SK-N-SH (cell line): ENCODE results near the gene ENDOV. TPM values are rescaled to one million over a fixed set of nuclear protein-coding genes. Genes with fewer than 3 reads are reported as not detected.

ENCODE experiments used
- CTCF ChIA-PET: fragments of 300-600, 350-600 bp; formaldehyde crosslinking; extraction: SDS; loops from one replicate; lab custom pipeline; 2021; lab: Yijun Ruan, JAX
- POLR2A ChIA-PET: fragments of 350-600 bp; sonication (Branson Sonifier 250); formaldehyde crosslinking; extraction: SDS; loops from one replicate; lab custom pipeline; 2020; ENCODE audit warnings: antibody characterized with exemption, inconsistent platforms; lab: Yijun Ruan, JAX
- DNase-seq: peaks from one replicate; pipeline ENCODE4 v3.0.0; 2012
- H2AFZ ChIP-seq: fragments of 200-600 bp; sonication (generic); 2 replicates; pipeline ENCODE4 v1.8.1; 2016; ENCODE audit warnings: antibody characterized with exemption, mild to moderate bottlenecking, low read depth
- H3F3A ChIP-seq: fragments of 200-600 bp; sonication (generic); replicated peaks from 2 replicates; pipeline ENCODE3; 2016; ENCODE audit warnings: antibody characterized with exemption, mild to moderate bottlenecking; ENCODE audit not compliant: insufficient read depth
- H3K27ac ChIP-seq, 2 experiments: fragments of 200-500 bp in 1 of 2; fragments of 200-600 bp in 1 of 2; sonication (Bioruptor generic) in 1 of 2; sonication (generic), shearing (Covaris generic) in 1 of 2; 2 replicates each; pipeline versions ENCODE4 v1.5.1 to v1.6.1; 2014 to 2016; ENCODE audit warnings: low read depth in 2 of 2, inconsistent platforms in 1 of 2, low read length in 1 of 2, mild to moderate bottlenecking in 1 of 2, mixed read lengths in 1 of 2
- H3K27me3 ChIP-seq: fragments of 200-600 bp; sonication (generic), shearing (Covaris generic); 2 replicates; pipeline ENCODE4 v1.6.1; 2016; ENCODE audit warnings: mixed run types; ENCODE audit not compliant: insufficient read depth
- H3K36me3 ChIP-seq, 2 experiments: fragments of 200-500 bp in 1 of 2; fragments of 200-600 bp in 1 of 2; sonication (Bioruptor generic) in 1 of 2; sonication (generic) in 1 of 2; replicated peaks in 1 of 2; 2 replicates each; pipeline versions ENCODE3 to v1.5.1; 2014 to 2016; ENCODE audit warnings: low read length in 1 of 2, mild to moderate bottlenecking in 1 of 2; ENCODE audit not compliant: insufficient read depth in 2 of 2, control insufficient read depth in 1 of 2
- H3K4me1 ChIP-seq, 2 experiments: fragments of 200-500 bp in 1 of 2; fragments of 200-600 bp in 1 of 2; sonication (Bioruptor generic) in 1 of 2; sonication (generic), shearing (Covaris generic) in 1 of 2; 2 replicates each; pipeline versions ENCODE4 v1.5.1 to v1.6.1; 2014 to 2016; ENCODE audit warnings: low read depth in 1 of 2, low read length in 1 of 2, mixed run types in 1 of 2; ENCODE audit not compliant: insufficient read depth in 2 of 2, control insufficient read depth in 1 of 2
- H3K4me2 ChIP-seq: fragments of 200-600 bp; sonication (generic), shearing (Covaris generic); 2 replicates; pipeline ENCODE4 v1.6.1; 2017; ENCODE audit warnings: mixed run types
- H3K4me3 ChIP-seq, 2 experiments: fragments of 200-500 bp in 1 of 2; fragments of 200-600 bp in 1 of 2; sonication (Bioruptor generic) in 1 of 2; sonication (generic), shearing (Covaris generic) in 1 of 2; 2 replicates each; pipeline versions ENCODE4 v1.5.1 to v1.8.1; 2014 to 2016; ENCODE audit warnings: low read depth in 2 of 2, inconsistent platforms in 1 of 2, low read length in 1 of 2, mild to moderate bottlenecking in 1 of 2, mixed read lengths in 1 of 2, moderate library complexity in 1 of 2
- H3K79me2 ChIP-seq: fragments of 200-600 bp; sonication (generic); 2 replicates; pipeline ENCODE4 v1.8.1; 2017; ENCODE audit warnings: mild to moderate bottlenecking; ENCODE audit not compliant: insufficient read depth
- H3K9ac ChIP-seq: fragments of 200-600 bp; sonication (generic); 2 replicates; pipeline ENCODE4 v1.6.1; 2017; ENCODE audit warnings: mixed run types
- H3K9me2 ChIP-seq: fragments of 200-600 bp; sonication (generic); 2 replicates; pipeline ENCODE4 v1.6.1; 2017; ENCODE audit warnings: mixed run types
- H3K9me3 ChIP-seq: fragments of 200-600 bp; sonication (generic); 2 replicates; pipeline ENCODE4 v1.6.1; 2017; ENCODE audit warnings: mixed run types, mild to moderate bottlenecking, moderate library complexity
- H4K20me1 ChIP-seq: fragments of 200-600 bp; sonication (generic); 2 replicates; pipeline ENCODE4 v1.6.1; 2017; ENCODE audit warnings: mild to moderate bottlenecking, mixed run types; ENCODE audit not compliant: insufficient read depth
- ELF1 ChIP-seq: IDR thresholded peaks from 2 replicates; pipeline ENCODE4 v1.4.0; 2012
- EZH2phosphoT487 ChIP-seq: fragments of 200-600 bp; sonication (generic); IDR thresholded peaks from 2 replicates; pipeline ENCODE4 v1.6.1; 2017; ENCODE audit warnings: low read depth, mixed run types, mild to moderate bottlenecking, antibody characterized with exemption, moderate library complexity, borderline replicate concordance
- FOSL2 ChIP-seq: IDR thresholded peaks from 2 replicates; pipeline ENCODE4 v1.4.0; 2012; ENCODE audit warnings: low read depth, mild to moderate bottlenecking, moderate library complexity, borderline replicate concordance
- GATA2 ChIP-seq: sonication (generic); formaldehyde crosslinking; IDR thresholded peaks from 2 replicates; pipeline ENCODE4 v1.5.0; 2020; ENCODE audit warnings: mild to moderate bottlenecking, missing genetic modification reagents
- MAX ChIP-seq: IDR thresholded peaks from 2 replicates; pipeline ENCODE4 v1.4.0; 2012; ENCODE audit warnings: low read depth
- NFIC ChIP-seq: IDR thresholded peaks from 2 replicates; pipeline ENCODE4 v1.4.0; 2012; ENCODE audit warnings: borderline replicate concordance
- RXRA ChIP-seq: IDR thresholded peaks from 2 replicates; pipeline ENCODE4 v1.4.0; 2012; ENCODE audit warnings: low read depth, mild to moderate bottlenecking, borderline replicate concordance
- TAF1 ChIP-seq: IDR thresholded peaks from 2 replicates; pipeline ENCODE4 v1.6.1; 2012; ENCODE audit warnings: low read depth, mild to moderate bottlenecking, low read length, moderate library complexity, borderline replicate concordance
- TCF12 ChIP-seq: IDR thresholded peaks from 2 replicates; pipeline ENCODE4 v1.4.0; 2012
- WGBS: methylation state at CpG from one replicate; pipeline ENCODE4 v1.1.6; 2017; ENCODE audit warnings: low lambda C conversion rate; 5-methylcytosine and 5-hydroxymethylcytosine counted together
- polyA plus RNA-seq, 3 experiments: library from polyadenylated mRNA; depleted of rRNA; stranded (reverse); fragments of >200 nt; gene quantifications; 2 replicates each; pipeline ENCODE4 v1.2.3, GENCODE V29; 2012
- TF ChIP-seq, protein P1 (sequence below): IDR thresholded peaks from 2 replicates; pipeline ENCODE4 v1.4.0; 2012; ENCODE audit warnings: low read depth, borderline replicate concordance
- TF ChIP-seq, protein P2 (sequence below): fragments of 150-350 bp; IDR thresholded peaks from 2 replicates; pipeline ENCODE4 v1.6.1; 2016; ENCODE audit warnings: mild to moderate bottlenecking, low read depth, low read length
- TF ChIP-seq, protein P3 (sequence below): fragments of 200-600 bp; sonication (generic); IDR thresholded peaks from 2 replicates; pipeline ENCODE4 v1.6.1; 2017; ENCODE audit warnings: antibody characterized with exemption, mild to moderate bottlenecking, moderate library complexity

Gene ENDOV
- polyA plus RNA-seq, 1 of the 3 experiments (the other 2 are of a cell fraction): 83.6 TPM

- Histone ChIP-seq H3K79me2 (no peaks in the 10 kb centered on the region), H2AFZ (no peak overlapping the region), H3K9me3 (no peaks in the 10 kb centered on the region), H3K27me3 (no peaks in the 10 kb centered on the region), H3K36me3 (peaks cover 73 to 80% of the 10 kb centered on the region in 2 experiments), H3K4me3 (no peak overlapping the region), H3F3A (peaks cover 9% of the 10 kb centered on the region), H3K9me2 (no peaks in the 10 kb centered on the region), H3K4me2 (no peak overlapping the region), H3K4me1 (peaks cover 0 to 32% of the 10 kb centered on the region in 2 experiments; a peak in 2 of 4 replicates), H3K9ac (no peak overlapping the region), H3K27ac (no peak overlapping the region), H4K20me1 (no peaks in the 10 kb centered on the region)
- WGBS: 93% methylated on average over 7 of the region's 7 CpGs
- TF ChIP-seq, protein P1, sequence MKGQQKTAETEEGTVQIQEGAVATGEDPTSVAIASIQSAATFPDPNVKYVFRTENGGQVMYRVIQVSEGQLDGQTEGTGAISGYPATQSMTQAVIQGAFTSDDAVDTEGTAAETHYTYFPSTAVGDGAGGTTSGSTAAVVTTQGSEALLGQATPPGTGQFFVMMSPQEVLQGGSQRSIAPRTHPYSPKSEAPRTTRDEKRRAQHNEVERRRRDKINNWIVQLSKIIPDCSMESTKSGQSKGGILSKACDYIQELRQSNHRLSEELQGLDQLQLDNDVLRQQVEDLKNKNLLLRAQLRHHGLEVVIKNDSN: no peak
- TF ChIP-seq TAF1: no peak
- no peak for TF ChIP-seq NFIC
- no peak for TF ChIP-seq ELF1
- TF ChIP-seq, protein P2, sequence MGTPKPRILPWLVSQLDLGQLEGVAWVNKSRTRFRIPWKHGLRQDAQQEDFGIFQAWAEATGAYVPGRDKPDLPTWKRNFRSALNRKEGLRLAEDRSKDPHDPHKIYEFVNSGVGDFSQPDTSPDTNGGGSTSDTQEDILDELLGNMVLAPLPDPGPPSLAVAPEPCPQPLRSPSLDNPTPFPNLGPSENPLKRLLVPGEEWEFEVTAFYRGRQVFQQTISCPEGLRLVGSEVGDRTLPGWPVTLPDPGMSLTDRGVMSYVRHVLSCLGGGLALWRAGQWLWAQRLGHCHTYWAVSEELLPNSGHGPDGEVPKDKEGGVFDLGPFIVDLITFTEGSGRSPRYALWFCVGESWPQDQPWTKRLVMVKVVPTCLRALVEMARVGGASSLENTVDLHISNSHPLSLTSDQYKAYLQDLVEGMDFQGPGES: no peak
- no peak for TF ChIP-seq EZH2phosphoT487
- TF ChIP-seq GATA2 (CRISPR knock-in tag): no peak
- no peak for TF ChIP-seq TCF12
- TF ChIP-seq FOSL2: no peak
- TF ChIP-seq MAX: no peak
- no peak for DNase-seq
- ChIA-PET POLR2A (no interaction called here), CTCF (interaction anchor here (0.9 to 3.3 kb wide), 6 partner anchors 9 to 304 kb away, joined by 3 to 8 read pairs (median 4); no protein-coding TSS in a partner anchor)
These were observed 27.9 kb upstream of the ENDOV start for GRCh38 chr17:80387071-80387470.

DNA sequence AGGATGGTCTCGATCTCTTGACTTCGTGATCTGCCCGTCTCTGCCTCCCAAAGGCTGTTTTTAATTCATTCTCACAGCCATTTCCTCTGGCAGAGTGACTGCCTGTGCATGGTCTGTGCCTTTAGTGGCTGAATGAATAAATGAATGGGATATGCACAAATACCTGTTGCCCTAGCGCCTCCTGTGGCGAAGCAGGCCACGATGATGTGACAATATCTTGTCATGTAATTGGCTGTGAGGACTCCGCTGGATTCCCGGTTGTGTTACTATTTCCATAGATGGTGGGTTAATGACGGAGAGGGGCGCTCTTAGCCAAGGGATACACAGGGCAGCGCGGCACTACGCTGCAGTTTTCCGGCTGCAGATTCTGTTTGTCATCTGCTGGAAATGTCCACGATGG, 26.8 kb upstream of the ENDOV start:
- CTCF ChIA-PET: interaction anchor here (0.9 to 1.5 kb wide), 2 partner anchors 37 to 81 kb away, joined by 3 read pairs; no protein-coding TSS in a partner anchor
- H3K4me3 ChIP-seq: no peak overlapping the region
- WGBS: 92% methylated on average over 15 of the region's 15 CpGs
- DNase-seq: peak; percentile 32
- POLR2A ChIA-PET: no interaction called here
- H3K9me2 ChIP-seq: no peaks in the 10 kb centered on the region
- H3K4me2 ChIP-seq: no peak overlapping the region
- no peaks in the 10 kb centered on the region for H3K79me2 ChIP-seq
- no peak overlapping the region for H3K9ac ChIP-seq
- H2AFZ ChIP-seq: no peak overlapping the region
- H3F3A ChIP-seq: peaks cover 3% of the 10 kb centered on the region
- H3K27ac ChIP-seq: no peak overlapping the region; a peak in 1 of 4 replicates
- TF ChIP-seq, protein P3, sequence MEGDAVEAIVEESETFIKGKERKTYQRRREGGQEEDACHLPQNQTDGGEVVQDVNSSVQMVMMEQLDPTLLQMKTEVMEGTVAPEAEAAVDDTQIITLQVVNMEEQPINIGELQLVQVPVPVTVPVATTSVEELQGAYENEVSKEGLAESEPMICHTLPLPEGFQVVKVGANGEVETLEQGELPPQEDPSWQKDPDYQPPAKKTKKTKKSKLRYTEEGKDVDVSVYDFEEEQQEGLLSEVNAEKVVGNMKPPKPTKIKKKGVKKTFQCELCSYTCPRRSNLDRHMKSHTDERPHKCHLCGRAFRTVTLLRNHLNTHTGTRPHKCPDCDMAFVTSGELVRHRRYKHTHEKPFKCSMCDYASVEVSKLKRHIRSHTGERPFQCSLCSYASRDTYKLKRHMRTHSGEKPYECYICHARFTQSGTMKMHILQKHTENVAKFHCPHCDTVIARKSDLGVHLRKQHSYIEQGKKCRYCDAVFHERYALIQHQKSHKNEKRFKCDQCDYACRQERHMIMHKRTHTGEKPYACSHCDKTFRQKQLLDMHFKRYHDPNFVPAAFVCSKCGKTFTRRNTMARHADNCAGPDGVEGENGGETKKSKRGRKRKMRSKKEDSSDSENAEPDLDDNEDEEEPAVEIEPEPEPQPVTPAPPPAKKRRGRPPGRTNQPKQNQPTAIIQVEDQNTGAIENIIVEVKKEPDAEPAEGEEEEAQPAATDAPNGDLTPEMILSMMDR: 0 out of 2 replicates have a peak, but pooled peaks have one; percentile 18
- TF ChIP-seq RXRA: no peak
- TF ChIP-seq, protein P2: no peak
- H3K27me3 ChIP-seq: no peaks in the 10 kb centered on the region
- H3K36me3 ChIP-seq: peaks cover 68 to 72% of the 10 kb centered on the region in 2 experiments
- no peaks in the 10 kb centered on the region for H3K9me3 ChIP-seq
- H3K4me1 ChIP-seq: peaks cover 0 to 26% of the 10 kb centered on the region in 2 experiments; a peak in 2 of 4 replicates
- H4K20me1 ChIP-seq: no peaks in the 10 kb centered on the region
